Calu3 (cell line): ENCODE results near the gene ADGRF3. TPM values are rescaled to one million over a fixed set of nuclear protein-coding genes. Genes with fewer than 3 reads are reported as not detected.
A peak's percentile ranks its signal among the peaks of the same experiment; 100 is the strongest.

Source experiments
- BruUV-seq: library from RNA; stranded (reverse); fragments of 400-500 nt; replicated peaks from 2 replicates; lab custom pipeline; 2021; lab: Mats Ljungman, UMichigan
- CTCF ChIA-PET: fragments of 300-600 bp; sonication (Branson Sonifier 250); formaldehyde crosslinking; loops from one replicate; lab custom pipeline; 2022; ENCODE audit warnings: antibody characterized with exemption; lab: Charles Lee
- DNase-seq: peaks from one replicate; pipeline ENCODE4 v3.0.0; 2022
- H3K27ac Mint-ChIP-seq: one replicate; pipeline ENCODE4 v1.8.0; 2022; ENCODE audit warnings: mixed read lengths; ENCODE audit not compliant: unreplicated experiment
- H3K27me3 Mint-ChIP-seq: one replicate; pipeline ENCODE4 v1.8.0; 2022; ENCODE audit warnings: mixed read lengths; ENCODE audit not compliant: unreplicated experiment
- H3K36me3 Mint-ChIP-seq: one replicate; pipeline ENCODE4 v1.8.0; 2022; ENCODE audit warnings: mild to moderate bottlenecking, moderate library complexity, mixed read lengths; ENCODE audit not compliant: insufficient read depth, unreplicated experiment
- H3K4me1 Mint-ChIP-seq: one replicate; pipeline ENCODE4 v1.8.0; 2022; ENCODE audit warnings: mild to moderate bottlenecking, low read depth, mixed read lengths; ENCODE audit not compliant: unreplicated experiment
- H3K4me3 Mint-ChIP-seq: one replicate; pipeline ENCODE4 v1.8.0; 2022; ENCODE audit warnings: mild to moderate bottlenecking, low read depth, moderate library complexity, mixed read lengths; ENCODE audit not compliant: unreplicated experiment
- H3K9me3 Mint-ChIP-seq: one replicate; pipeline ENCODE4 v1.8.0; 2022; ENCODE audit warnings: low read depth, mixed read lengths; ENCODE audit not compliant: unreplicated experiment
- CTCF ChIP-seq: fragments of 200-600 bp; IDR thresholded peaks from one replicate; pipeline ENCODE4 v1.8.0; 2022; ENCODE audit warnings: antibody characterized with exemption; ENCODE audit not compliant: unreplicated experiment
- intact Hi-C: fragments of 100-400 bp; cut with micrococcal nuclease; formaldehyde crosslinking; loops from one replicate; pipeline ENCODE4 v1.10.0; 2022; ENCODE audit not compliant: unreplicated experiment
- total RNA-seq: library from RNA; stranded (reverse); gene quantifications from 2 replicates; pipeline ENCODE4 v1.2.3, GENCODE V29; 2022

Gene ADGRF3
- total RNA-seq, 1 experiment from 2014 or later: 0.59 TPM

GRCh38 chr2:26279886-26280285, 66.7 kb downstream of the ADGRF3 start:
- CTCF ChIA-PET: no interaction called here
- Mint-ChIP-seq H3K27me3 (no peaks in the 10 kb centered on the region), H3K27ac (no peak overlapping the region), H3K9me3 (no peaks in the 10 kb centered on the region), H3K4me3 (no peak overlapping the region), H3K36me3 (peaks cover 50% of the 10 kb centered on the region), H3K4me1 (peaks cover 25% of the 10 kb centered on the region)
- TF ChIP-seq CTCF: no peak
- no TSS peak for BruUV-seq
- intact Hi-C loops: no loop called here
- DNase-seq: no peak

- Mint-ChIP-seq H3K27ac (no peak overlapping the region), H3K36me3 (peaks cover 46% of the 10 kb centered on the region), H3K4me1 (peaks cover 25% of the 10 kb centered on the region), H3K4me3 (no peak overlapping the region), H3K9me3 (no peaks in the 10 kb centered on the region), H3K27me3 (no peaks in the 10 kb centered on the region)
- TF ChIP-seq CTCF: no peak
- CTCF ChIA-PET: interaction anchor here (0.7 kb wide), 1 partner anchor 9 kb away, joined by 8 read pairs; no protein-coding TSS in a partner anchor
- intact Hi-C loops: no loop called here
- no peak for DNase-seq
- BruUV-seq: no TSS peak
Observed at GRCh38 chr2:26276484-26277227, 69.9 kb downstream of the ADGRF3 start.

- Mint-ChIP-seq H3K36me3 (peaks cover 32% of the 10 kb centered on the region), H3K9me3 (no peaks in the 10 kb centered on the region), H3K27ac (peak overlapping the region; percentile 42), H3K27me3 (no peaks in the 10 kb centered on the region), H3K4me1 (peaks cover 26% of the 10 kb centered on the region), H3K4me3 (no peak overlapping the region)
- peak; percentile 72 for DNase-seq
- BruUV-seq: no TSS peak
- intact Hi-C loops: loop anchor here (2.0 kb wide), 1 partner anchor 25 kb away; no protein-coding TSS in a partner anchor
- no peak for TF ChIP-seq CTCF
- CTCF ChIA-PET: interaction anchor here (0.7 to 1.0 kb wide), 2 partner anchors 23 to 31 kb away, joined by 3 to 5 read pairs; no protein-coding TSS in a partner anchor
Observed at GRCh38 chr2:26274058-26274613, 72.5 kb downstream of the ADGRF3 start.

DNA sequence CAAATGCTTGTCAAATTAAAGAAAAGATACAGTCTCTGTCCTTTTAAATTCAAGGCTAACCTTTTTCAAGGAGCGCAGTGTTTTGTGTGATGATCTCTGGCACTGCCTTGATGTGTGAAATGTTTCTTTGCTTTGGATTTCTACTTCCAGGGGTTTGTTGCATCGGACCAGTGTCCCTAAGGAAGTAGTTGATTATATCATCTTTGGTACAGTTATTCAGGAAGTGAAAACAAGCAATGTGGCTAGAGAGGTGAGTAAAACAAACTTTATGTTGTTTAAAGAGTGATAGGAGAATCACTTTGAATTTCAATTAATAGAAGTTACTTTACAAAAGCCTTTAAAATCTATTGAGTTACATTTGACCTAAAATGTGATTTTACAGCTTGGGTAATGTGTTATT, 73.1 kb downstream of the ADGRF3 start:
- Mint-ChIP-seq H3K9me3 (no peaks in the 10 kb centered on the region), H3K27me3 (no peaks in the 10 kb centered on the region), H3K4me1 (peaks cover 26% of the 10 kb centered on the region), H3K36me3 (peaks cover 25% of the 10 kb centered on the region), H3K4me3 (no peak overlapping the region), H3K27ac (peak overlapping the region; percentile 42)
- CTCF ChIA-PET: interaction anchor here (0.7 to 1.0 kb wide), 2 partner anchors 24 to 30 kb away, joined by 3 to 5 read pairs; no protein-coding TSS in a partner anchor
- intact Hi-C loops: no loop called here
- no peak for DNase-seq
- BruUV-seq: no TSS peak
- no peak for TF ChIP-seq CTCF
